ENCODE results near the gene TMEM219. TPM values are rescaled to one million over a fixed set of nuclear protein-coding genes. Genes with fewer than 3 reads are reported as not detected.

Gene TMEM219
- total RNA-seq, 1 donor from 2014 or later: 119 TPM

- Mint-ChIP-seq H3K4me1 (ENCODE audit: unreplicated experiment) (no peaks in the 10 kb centered on the region), H3K36me3 (ENCODE audit: unreplicated experiment) (peaks cover 60% of the 10 kb centered on the region), H3K9me3 (ENCODE audit: unreplicated experiment) (no peaks in the 10 kb centered on the region), H3K4me3 (ENCODE audit: unreplicated experiment) (no peak overlapping the region), H3K27ac (ENCODE audit: unreplicated experiment) (no peak overlapping the region), H3K27me3 (ENCODE audit: unreplicated experiment) (no peaks in the 10 kb centered on the region)
- TF ChIP-seq, protein P1, sequence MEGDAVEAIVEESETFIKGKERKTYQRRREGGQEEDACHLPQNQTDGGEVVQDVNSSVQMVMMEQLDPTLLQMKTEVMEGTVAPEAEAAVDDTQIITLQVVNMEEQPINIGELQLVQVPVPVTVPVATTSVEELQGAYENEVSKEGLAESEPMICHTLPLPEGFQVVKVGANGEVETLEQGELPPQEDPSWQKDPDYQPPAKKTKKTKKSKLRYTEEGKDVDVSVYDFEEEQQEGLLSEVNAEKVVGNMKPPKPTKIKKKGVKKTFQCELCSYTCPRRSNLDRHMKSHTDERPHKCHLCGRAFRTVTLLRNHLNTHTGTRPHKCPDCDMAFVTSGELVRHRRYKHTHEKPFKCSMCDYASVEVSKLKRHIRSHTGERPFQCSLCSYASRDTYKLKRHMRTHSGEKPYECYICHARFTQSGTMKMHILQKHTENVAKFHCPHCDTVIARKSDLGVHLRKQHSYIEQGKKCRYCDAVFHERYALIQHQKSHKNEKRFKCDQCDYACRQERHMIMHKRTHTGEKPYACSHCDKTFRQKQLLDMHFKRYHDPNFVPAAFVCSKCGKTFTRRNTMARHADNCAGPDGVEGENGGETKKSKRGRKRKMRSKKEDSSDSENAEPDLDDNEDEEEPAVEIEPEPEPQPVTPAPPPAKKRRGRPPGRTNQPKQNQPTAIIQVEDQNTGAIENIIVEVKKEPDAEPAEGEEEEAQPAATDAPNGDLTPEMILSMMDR (IDR thresholded peaks at IDR 0.05): no peak
- no peak for DNase-seq (ENCODE audit: extremely low spot score, unreplicated experiment)
These were observed 21.7 kb downstream of the TMEM219 start for GRCh38 chr16:29983420-29984136.

DNA sequence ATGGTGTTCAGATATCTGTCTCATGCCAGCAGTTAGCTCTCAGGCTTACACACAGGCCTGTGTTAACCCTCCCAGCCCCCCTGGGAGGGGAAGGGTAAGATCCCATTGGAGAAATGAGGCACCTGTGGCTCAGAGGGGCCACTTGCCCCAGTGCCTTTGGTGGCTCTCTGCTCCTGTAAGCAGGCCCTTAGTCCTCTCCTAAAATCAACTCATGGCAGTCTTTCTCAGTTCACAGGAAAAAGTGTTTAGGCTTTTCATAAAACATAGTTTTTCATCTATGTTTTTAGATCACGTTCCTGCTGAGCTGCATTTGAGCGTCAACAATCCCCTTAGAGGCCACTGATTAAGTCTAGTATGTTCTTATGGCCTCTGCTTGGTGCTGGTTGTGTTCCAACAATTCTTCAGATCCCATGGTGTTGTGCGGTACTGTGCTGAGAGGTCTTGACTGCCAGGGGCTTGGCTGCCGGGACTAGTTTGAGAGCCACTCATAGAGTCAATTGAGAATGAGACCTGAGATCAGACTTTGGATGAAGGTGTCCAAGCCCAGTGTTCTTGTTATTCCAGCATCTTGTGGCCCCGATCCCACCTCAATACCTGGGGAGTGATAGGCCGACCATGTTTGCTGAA, 22.4 kb downstream of the TMEM219 start:
- Mint-ChIP-seq H3K27me3 (ENCODE audit: unreplicated experiment) (no peaks in the 10 kb centered on the region), H3K4me1 (ENCODE audit: unreplicated experiment) (no peaks in the 10 kb centered on the region), H3K9me3 (ENCODE audit: unreplicated experiment) (no peaks in the 10 kb centered on the region), H3K27ac (ENCODE audit: unreplicated experiment) (no peak overlapping the region), H3K4me3 (ENCODE audit: unreplicated experiment) (no peak overlapping the region), H3K36me3 (ENCODE audit: unreplicated experiment) (peaks cover 58% of the 10 kb centered on the region)
- no peak for DNase-seq (ENCODE audit: extremely low spot score, unreplicated experiment)
- TF ChIP-seq, protein P1 (IDR thresholded peaks at IDR 0.05): no peak

GRCh38 chr16:29984764-29985147, 22.9 kb downstream of the TMEM219 start:
- H3K9me3 Mint-ChIP-seq (ENCODE audit: unreplicated experiment): no peaks in the 10 kb centered on the region
- TF ChIP-seq, protein P1 (IDR thresholded peaks at IDR 0.05): no peak
- H3K27ac Mint-ChIP-seq (ENCODE audit: unreplicated experiment): no peak overlapping the region
- H3K27me3 Mint-ChIP-seq (ENCODE audit: unreplicated experiment): no peaks in the 10 kb centered on the region
- peaks cover 53% of the 10 kb centered on the region for H3K36me3 Mint-ChIP-seq (ENCODE audit: unreplicated experiment)
- H3K4me1 Mint-ChIP-seq (ENCODE audit: unreplicated experiment): no peaks in the 10 kb centered on the region
- no peak overlapping the region for H3K4me3 Mint-ChIP-seq (ENCODE audit: unreplicated experiment)
- DNase-seq (ENCODE audit: extremely low spot score, unreplicated experiment): no peak

DNA sequence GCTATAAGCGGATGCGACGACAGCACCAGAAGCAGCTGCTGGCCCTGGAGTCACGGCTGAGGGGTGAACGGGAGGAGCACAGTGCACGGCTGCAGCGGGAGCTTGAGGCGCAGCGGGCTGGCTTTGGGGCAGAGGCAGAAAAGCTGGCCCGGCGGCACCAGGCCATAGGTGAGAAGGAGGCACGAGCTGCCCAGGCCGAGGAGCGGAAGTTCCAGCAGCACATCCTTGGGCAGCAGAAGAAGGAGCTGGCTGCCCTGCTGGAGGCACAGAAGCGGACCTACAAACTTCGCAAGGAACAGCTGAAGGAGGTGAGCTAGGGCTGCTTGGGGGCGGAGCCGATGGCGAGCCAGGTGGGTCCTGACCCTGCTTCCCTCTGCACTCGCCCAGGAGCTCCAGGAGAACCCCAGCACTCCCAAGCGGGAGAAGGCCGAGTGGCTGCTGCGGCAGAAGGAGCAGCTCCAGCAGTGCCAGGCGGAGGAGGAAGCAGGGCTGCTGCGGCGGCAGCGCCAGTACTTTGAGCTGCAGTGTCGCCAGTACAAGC, 23.5 kb downstream of the TMEM219 start:
- no peaks in the 10 kb centered on the region for H3K27me3 Mint-ChIP-seq (ENCODE audit: unreplicated experiment)
- no peak overlapping the region for H3K4me3 Mint-ChIP-seq (ENCODE audit: unreplicated experiment)
- no peak overlapping the region for H3K27ac Mint-ChIP-seq (ENCODE audit: unreplicated experiment)
- no peaks in the 10 kb centered on the region for H3K9me3 Mint-ChIP-seq (ENCODE audit: unreplicated experiment)
- no peak for DNase-seq (ENCODE audit: extremely low spot score, unreplicated experiment)
- H3K36me3 Mint-ChIP-seq (ENCODE audit: unreplicated experiment): peaks cover 53% of the 10 kb centered on the region
- H3K4me1 Mint-ChIP-seq (ENCODE audit: unreplicated experiment): no peaks in the 10 kb centered on the region
- TF ChIP-seq, protein P1 (IDR thresholded peaks at IDR 0.05): no peak

DNA sequence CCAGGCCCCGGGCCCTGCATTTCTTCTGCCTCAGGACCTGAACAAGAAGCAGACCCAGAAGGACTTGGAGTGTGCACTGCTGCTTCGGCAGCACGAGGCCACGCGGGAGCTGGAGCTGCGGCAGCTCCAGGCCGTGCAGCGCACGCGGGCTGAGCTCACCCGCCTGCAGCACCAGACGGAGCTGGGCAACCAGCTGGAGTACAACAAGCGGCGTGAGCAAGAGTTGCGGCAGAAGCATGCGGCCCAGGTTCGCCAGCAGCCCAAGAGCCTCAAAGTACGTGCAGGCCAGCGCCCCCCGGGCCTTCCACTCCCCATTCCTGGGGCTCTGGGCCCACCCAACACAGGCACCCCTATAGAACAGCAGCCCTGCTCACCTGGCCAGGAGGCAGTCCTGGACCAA, 24.4 kb downstream of the TMEM219 start:
- Mint-ChIP-seq H3K9me3 (ENCODE audit: unreplicated experiment) (no peaks in the 10 kb centered on the region), H3K36me3 (ENCODE audit: unreplicated experiment) (peaks cover 50% of the 10 kb centered on the region), H3K4me3 (ENCODE audit: unreplicated experiment) (no peak overlapping the region), H3K27me3 (ENCODE audit: unreplicated experiment) (no peaks in the 10 kb centered on the region), H3K4me1 (ENCODE audit: unreplicated experiment) (no peaks in the 10 kb centered on the region), H3K27ac (ENCODE audit: unreplicated experiment) (no peak overlapping the region)
- TF ChIP-seq, protein P1 (IDR thresholded peaks at IDR 0.05): no peak
- no peak for DNase-seq (ENCODE audit: extremely low spot score, unreplicated experiment)

Data from osteocyte (in vitro differentiated cells).